Stimulated activated CD8-positive, alpha-beta memory T cell treated with anti-CD3 and anti-CD28 coated beads, Interleukin-15, amount 100 ng/mL, for 1 hour (primary cell): ENCODE measurements around the gene PIK3R5.
"Not testable (repeated sequence)": the region's sequence is repeated elsewhere in the genome, so short reads cannot be mapped to it uniquely, and the experiment has no call there.

Experiments used
- DNase-seq: peaks from one replicate; pipeline ENCODE4 v3.0.0-alpha.2; 2020; ENCODE audit warnings: low read depth

The PIK3R5 gene

GRCh38 chr17:8965394-8966168 is at the start of gene PIK3R5:
Gene PIK3R5, minus strand, starts transcription at chr17:8965707. Its CDS starts 54,213 bp downstream, at chr17:8911494.
- peak; percentile 74 for DNase-seq

- DNase-seq, result no peak
Observed at GRCh38 chr17:9011001-9011400, 45.5 kb upstream of the PIK3R5 start.

- no peak for DNase-seq
Observed at GRCh38 chr17:9009737-9010136, 44.2 kb upstream of the PIK3R5 start.

- DNase-seq, result no peak
Observed at GRCh38 chr17:9009096-9009495, 43.6 kb upstream of the PIK3R5 start.

- no peak for DNase-seq
Observed at GRCh38 chr17:9007052-9007714, 41.7 kb upstream of the PIK3R5 start.

GRCh38 chr17:9006175-9006767 is 40.8 kb upstream of the PIK3R5 start:
- no peak for DNase-seq

- no peak for DNase-seq
Observed at GRCh38 chr17:9004961-9005285, 39.4 kb upstream of the PIK3R5 start.

GRCh38 chr17:9004132-9004960 is 38.8 kb upstream of the PIK3R5 start:
- no peak for DNase-seq

- DNase-seq, result no peak
Observed at GRCh38 chr17:9003355-9004131, 38.0 kb upstream of the PIK3R5 start.

GRCh38 chr17:9002606-9003354 is 37.3 kb upstream of the PIK3R5 start:
- no peak for DNase-seq

- DNase-seq, result no peak
Observed at GRCh38 chr17:9002227-9002605, 36.7 kb upstream of the PIK3R5 start.

GRCh38 chr17:9001559-9001958 is 36.1 kb upstream of the PIK3R5 start:
- no peak for DNase-seq

GRCh38 chr17:8997994-8998628 is 32.6 kb upstream of the PIK3R5 start:
- peak; percentile 60 for DNase-seq

GRCh38 chr17:8995711-8996110 is 30.2 kb upstream of the PIK3R5 start:
- DNase-seq, result no peak

- DNase-seq, result peak; percentile 32
Observed at GRCh38 chr17:8994319-8994718, 28.8 kb upstream of the PIK3R5 start.

- peak; percentile 48 for DNase-seq
Observed at GRCh38 chr17:8991514-8992285, 26.2 kb upstream of the PIK3R5 start.

- not testable (repeated sequence) for DNase-seq
Observed at GRCh38 chr17:8988263-8988935, 22.9 kb upstream of the PIK3R5 start.

GRCh38 chr17:8986295-8986694 is 20.8 kb upstream of the PIK3R5 start:
- no peak for DNase-seq

GRCh38 chr17:8985054-8985701 is 19.7 kb upstream of the PIK3R5 start:
- DNase-seq, result no peak
